ENCODE measurements around the gene MACROD2.

MACROD2 gene

GRCh38 chr20:14889496-14890255 is 894.4 kb downstream of the MACROD2 start:
- CTCF ChIA-PET: interaction anchor here (0.7 to 1.0 kb wide), 2 partner anchors 9 to 12 kb away, joined by 3 to 4 read pairs; no protein-coding TSS in a partner anchor
- DNase-seq (ENCODE audit: extremely low spot score): no peak
- POLR2A ChIA-PET: no interaction called here
- TF ChIP-seq CTCF (IDR thresholded peaks at IDR 0.05; ENCODE audit: control extremely low read depth, extremely low read depth, low read depth, missing control alignments): no peak

- no peak for TF ChIP-seq CTCF (IDR thresholded peaks at IDR 0.05; ENCODE audit: control extremely low read depth, extremely low read depth, low read depth, missing control alignments)
- no peak for DNase-seq (ENCODE audit: extremely low spot score)
- POLR2A ChIA-PET: no interaction called here
- CTCF ChIA-PET: interaction anchor here (0.7 to 1.0 kb wide), 3 partner anchors 10 to 62 kb away, joined by 3 to 4 read pairs (median 3); no protein-coding TSS in a partner anchor
Observed at GRCh38 chr20:14890713-14891112, 895.4 kb downstream of the MACROD2 start.

GRCh38 chr20:14892782-14893181 is 897.5 kb downstream of the MACROD2 start:
- TF ChIP-seq CTCF (IDR thresholded peaks at IDR 0.05; ENCODE audit: control extremely low read depth, extremely low read depth, low read depth, missing control alignments): no peak
- DNase-seq (ENCODE audit: extremely low spot score): no peak
- POLR2A ChIA-PET: no interaction called here
- CTCF ChIA-PET: no interaction called here

- DNase-seq (ENCODE audit: extremely low spot score): no peak
- ChIA-PET POLR2A (no interaction called here), CTCF (no interaction called here)
- no peak for TF ChIP-seq CTCF (IDR thresholded peaks at IDR 0.05; ENCODE audit: control extremely low read depth, extremely low read depth, low read depth, missing control alignments)
Observed at GRCh38 chr20:14896569-14896968, 901.3 kb downstream of the MACROD2 start.

- CTCF ChIA-PET: no interaction called here
- no peak for DNase-seq (ENCODE audit: extremely low spot score)
- no peak for TF ChIP-seq CTCF (IDR thresholded peaks at IDR 0.05; ENCODE audit: control extremely low read depth, extremely low read depth, low read depth, missing control alignments)
- POLR2A ChIA-PET: no interaction called here
Observed at GRCh38 chr20:14897608-14898007, 902.3 kb downstream of the MACROD2 start.

GRCh38 chr20:14902432-14903089 is 907.2 kb downstream of the MACROD2 start:
- CTCF ChIA-PET: interaction anchor here (1.2 kb wide), 1 partner anchor 12 kb away, joined by 3 read pairs; no protein-coding TSS in a partner anchor
- peak; percentile 19 for DNase-seq (ENCODE audit: extremely low spot score)
- POLR2A ChIA-PET: no interaction called here
- no peak for TF ChIP-seq CTCF (IDR thresholded peaks at IDR 0.05; ENCODE audit: control extremely low read depth, extremely low read depth, low read depth, missing control alignments)
